Activated CD4-positive, CD25-positive, alpha-beta regulatory T cell treated with anti-CD3 and anti-CD28 coated beads, Interleukin-2, amount 50 U/mL, for 72 hours (primary cell): Measurements from ENCODE around the gene ROR2.

Experiments used
- DNase-seq: peaks from one replicate; pipeline ENCODE4 v3.0.0; 2021

Gene ROR2

DNA sequence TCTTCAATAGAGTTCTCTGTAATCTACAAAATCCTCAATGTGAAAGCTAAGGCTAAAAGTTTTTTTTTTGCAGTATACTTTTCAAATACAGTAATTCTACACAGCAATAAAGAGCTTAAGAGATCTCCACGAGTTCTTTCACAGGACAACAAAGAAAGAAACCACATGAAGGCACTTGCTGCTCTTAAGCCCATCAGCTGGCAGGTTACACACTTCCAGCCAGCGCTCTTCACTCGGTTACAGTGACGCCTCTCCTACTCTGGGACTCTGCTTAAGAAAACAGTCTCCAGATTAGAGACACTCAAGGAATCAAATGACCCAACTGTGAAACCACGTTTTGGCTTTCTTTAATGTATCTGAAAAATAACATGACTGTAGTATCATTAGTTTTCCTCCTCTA is 85.0 kb downstream of the ROR2 start:
- no peak for DNase-seq

DNA sequence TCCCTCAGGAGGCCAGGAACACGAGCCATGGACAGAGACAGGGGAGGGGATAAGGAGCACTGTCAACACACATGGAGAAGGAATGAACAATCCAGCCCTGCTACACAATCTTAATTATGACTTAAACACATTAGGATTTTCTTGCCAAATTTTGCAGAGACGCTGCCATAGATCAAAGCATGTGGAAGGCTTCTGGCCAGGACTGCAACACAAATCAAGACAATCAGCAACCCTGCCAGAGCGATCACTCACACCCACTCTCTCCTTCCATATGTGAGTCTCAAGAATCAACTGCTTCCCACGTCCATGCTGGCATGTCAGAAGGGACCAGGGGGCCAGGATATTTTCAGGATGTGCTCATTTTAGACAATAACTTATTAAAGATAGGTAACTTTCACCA is 85.6 kb downstream of the ROR2 start:
- DNase-seq = no peak

DNA sequence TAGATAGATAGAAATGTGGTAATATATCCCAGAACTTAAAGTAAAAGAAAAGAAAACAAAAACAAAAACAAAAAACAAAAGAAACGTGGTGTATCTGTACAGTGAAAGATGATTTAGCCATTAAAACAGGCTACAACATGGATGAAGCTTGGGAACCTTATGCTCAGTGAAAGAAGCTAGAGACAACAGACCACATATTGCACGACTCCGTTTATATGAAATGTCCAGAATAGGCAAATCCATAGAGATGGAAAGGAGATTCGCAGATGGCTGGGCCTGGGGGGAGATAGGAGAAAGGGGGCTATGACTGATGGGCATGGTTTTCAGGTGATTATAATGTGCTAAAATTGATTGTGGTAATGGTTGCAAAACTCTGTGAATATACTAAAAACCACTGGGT is 86.6 kb downstream of the ROR2 start:
- DNase-seq = no peak

DNA sequence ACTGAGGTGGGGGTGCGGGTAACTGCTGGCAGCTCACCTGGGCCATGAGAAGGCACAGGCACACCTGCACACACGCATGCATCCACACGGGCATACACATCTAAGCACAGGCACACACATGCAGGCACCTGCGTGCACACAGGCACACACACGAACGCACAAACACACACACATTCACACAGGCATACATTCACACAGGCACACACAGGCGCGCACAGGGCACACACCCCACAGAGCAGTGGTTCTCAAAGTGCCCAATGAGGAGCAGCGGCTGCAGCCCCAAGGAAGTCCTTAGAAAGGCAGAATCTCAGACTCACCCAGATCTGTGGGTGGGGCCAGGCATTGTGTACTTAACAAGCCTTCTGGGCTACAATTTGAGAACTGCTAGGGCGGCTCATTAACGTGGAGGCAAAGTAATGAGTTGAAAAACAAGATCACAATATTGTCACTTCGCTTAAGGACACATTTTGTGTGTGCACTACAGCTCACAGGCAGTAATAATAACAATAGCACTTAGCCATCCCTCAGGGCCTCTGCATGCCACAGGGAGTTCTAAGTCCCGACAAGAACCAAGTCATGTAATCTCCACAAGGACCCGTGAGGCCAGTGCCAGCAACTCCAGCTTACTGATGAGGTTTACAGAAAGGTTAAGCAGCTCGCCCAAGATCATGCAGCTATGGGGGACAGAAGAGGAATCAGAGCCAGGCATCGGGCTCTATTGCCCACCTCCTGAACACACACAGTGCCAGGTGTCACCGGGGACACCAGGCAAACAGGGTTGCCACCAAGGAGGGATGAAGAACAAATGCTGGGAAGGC is 91.6 kb downstream of the ROR2 start:
- DNase-seq = no peak

DNA sequence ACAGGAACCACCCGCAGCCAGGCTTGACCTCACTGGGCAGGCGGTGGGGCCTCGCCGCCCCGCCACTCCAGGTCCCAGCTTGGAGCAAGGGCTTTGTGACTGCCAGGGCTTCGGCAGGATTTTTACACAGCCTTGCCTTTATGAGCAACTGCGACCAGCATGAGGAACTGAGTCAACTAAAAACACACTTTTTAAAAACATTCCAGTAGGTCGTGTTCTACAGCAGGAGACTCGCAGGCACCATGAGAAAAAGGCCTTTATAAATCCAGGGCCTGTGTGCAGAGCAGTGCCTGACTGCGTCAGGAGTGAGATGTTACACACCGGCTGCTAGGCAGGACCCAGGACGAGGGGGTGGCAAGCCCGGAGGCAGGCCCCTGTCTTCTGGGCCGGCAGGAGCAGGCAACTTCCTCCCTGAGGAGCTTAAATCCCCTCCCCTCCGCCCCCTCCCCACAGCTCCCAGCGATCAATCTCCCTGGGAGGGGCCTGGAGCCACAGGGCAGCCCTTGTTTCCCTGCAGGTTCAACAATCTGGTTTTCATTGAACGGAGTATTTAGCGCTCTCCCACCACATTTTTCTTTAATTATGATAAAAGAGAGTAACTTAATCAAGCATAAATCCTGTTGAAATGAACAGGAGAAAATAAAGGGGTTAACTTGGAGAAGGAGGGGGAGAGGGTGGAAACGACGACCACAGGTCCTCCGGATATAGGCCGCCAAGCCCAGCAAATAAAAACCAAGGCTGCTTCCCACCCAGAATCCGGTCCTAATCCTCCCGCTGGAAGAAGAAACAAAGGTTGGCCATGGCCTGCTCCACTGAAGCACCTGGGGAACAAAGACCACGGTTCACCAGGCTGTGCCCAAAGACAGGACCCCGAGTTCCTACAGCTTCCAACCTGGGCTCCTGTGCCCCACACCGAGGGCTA is 92.5 kb downstream of the ROR2 start:
- no peak for DNase-seq

DNA sequence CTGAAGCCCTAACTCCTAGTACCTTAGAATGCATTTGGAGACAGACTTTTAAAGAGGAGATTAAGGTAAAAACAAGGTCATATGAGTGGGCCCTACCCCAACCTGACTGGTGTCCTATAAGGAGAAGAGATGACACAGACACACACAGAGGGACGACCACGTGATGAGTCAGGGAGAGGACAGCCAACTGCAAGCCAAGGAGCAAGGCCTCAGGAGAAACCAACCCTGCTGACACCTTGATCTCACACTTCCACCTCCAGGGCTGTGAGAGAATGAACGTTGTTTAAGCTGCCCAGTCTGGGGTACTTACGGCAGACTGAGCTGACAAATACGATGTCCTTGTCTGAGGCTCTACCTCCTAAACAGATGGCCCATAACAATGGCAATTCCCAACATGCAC is 93.6 kb downstream of the ROR2 start:
- no peak for DNase-seq

DNA sequence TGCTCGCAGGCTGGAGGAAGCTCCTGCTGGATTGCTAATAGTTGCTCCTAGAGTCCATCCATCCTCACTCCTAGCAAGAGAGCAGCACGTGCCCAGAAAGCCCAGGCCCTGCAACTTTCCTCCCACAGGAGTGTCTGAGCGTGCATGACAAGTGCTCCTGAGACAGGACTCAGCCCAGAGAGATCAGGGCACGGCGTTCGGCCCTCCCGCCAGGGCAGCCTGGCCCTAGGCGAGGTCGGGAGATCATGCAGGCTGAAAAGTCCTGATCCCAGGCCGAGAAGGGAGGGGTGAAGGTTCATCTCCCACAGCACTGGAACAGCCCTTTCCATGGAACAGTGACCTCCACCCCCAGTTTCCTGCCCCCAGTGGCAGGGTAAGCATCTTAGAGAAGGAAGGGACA is 94.8 kb downstream of the ROR2 start:
- no peak for DNase-seq

DNA sequence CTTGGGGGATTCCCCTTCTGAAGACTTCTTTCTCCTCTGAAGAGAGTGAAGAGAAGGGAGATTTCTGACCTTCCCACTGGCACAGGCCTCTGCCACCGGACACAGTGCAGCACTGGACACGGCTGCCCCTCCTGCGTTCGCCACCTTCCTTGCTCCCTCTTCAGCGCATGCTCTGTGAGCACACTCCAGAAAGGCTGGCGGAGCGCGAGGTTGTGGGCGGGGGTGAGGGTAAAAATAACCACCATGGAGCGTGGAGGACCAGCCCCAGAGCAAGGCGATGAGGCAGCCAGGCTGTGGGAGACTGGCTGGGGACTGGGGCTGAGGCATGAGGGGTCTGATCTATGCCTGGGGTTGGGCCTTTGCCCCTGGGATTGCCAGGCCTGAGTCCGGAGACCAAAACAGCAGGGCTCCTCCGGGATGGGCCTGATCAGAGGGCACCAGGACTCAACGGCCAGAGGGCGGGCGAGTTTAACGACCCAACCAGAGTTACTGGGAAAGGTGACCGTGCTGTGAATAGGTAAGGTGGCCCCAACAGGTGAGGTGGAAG is 97.2 kb downstream of the ROR2 start:
- DNase-seq = no peak

DNA sequence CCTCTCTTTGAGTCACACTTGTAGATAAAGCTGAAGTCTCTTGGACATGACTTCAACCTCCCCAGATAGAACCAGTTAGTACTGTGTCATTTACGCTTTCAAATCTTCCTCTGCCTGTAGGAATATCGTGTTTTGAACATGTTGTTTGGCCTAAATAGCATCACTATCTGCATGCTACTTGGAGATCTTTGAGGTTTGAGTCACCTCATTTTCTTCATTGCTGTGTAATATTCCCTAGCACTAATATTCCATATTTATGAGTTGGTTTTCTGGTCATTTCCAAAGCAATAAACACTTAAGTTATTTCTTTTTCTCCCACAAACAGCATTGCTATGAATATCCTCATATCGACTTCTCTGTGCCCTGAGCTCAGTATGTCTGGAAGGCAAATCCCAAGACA is 100.3 kb downstream of the ROR2 start:
- no peak for DNase-seq

DNA sequence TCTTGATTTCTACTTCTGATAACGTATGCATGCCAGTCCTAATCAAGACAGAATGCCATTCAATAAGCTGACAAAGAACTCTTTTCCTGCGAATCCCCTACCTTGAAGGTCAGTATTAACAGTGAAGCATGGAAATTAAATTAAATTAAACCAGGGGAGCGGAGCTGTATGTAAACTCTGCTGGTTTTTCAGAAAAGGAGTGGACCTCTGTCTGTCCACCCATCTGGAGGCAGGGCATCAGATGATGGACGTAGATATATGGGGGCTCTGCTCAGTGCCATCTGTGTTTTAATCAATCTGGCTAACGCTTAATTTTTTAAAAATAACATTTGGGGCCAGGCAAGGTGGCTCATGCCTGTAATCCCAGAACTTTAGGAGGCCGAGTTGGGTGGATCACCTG is 101.9 kb downstream of the ROR2 start:
- DNase-seq = no peak

DNA sequence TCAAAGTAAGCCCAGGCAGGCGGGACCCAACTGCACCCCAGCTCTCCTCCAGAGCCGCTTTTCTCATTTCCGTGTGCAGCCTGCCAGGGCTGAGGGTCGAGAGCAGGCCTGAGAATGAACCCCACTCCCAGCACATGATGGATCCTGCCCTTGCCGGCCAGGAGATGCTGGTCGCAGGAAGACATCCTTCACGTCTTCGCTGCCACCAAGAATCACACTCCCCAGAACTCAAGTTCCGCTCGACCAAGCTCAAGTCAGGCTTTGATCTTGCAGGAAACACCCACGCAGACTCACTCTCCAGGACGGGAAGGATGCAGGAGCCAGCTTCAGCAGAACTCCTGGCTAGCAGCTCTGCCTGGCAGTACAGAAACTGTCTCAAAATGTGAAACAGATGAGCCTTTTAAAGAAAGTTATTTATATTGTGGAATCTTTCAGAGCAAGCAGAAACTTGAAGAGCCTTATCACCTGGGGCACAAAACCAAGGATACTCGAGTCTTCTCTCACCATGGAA is 102.4 kb downstream of the ROR2 start:
- no peak for DNase-seq

DNA sequence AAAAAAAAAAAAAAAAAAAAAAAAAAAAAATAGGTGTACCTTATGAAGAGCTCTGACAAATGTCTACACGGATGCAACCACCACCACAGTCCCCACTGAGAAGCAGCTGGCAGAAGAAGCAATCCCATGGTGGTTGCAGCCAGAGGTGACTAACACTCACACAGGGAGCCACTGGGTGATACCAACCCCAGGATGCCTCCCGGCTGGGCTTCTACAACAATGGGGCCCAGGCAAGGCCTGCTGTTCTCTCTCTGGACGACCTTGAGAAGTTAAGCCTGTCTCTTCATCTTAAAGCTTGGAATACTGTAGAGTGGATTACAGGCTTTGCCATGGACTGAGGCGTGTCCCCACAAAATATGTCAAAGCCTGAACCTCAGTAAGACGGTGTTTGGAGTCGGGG is 104.1 kb downstream of the ROR2 start:
- no peak for DNase-seq

DNA sequence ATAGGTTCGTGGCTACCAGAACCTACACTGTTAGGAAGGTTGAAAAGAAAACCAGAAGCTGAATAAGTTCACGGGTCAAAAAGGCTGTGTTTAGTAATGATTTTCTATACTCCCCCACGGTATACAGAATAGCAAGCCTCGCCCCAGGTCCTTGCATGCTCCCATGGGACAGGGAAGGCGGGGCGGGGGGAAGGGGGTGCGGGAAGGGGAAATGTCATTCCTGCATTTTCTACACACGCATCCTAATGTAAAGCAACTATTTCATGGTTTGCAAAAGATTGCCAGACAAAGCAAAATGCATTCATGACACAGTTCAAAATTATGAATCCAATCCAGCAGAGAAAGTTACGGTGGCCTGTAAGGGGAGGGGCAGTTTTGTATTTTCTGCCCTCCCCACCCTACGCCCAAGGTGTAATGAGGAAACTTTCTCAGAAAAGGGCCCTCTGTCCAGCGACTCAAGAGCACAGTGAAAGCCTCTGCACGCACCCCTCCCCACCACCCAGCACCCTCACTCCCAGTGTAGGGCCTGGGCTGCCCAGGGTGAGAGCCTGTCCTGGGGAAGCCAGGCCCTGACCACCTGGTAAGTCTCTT is 105.2 kb downstream of the ROR2 start:
- DNase-seq = no peak

DNA sequence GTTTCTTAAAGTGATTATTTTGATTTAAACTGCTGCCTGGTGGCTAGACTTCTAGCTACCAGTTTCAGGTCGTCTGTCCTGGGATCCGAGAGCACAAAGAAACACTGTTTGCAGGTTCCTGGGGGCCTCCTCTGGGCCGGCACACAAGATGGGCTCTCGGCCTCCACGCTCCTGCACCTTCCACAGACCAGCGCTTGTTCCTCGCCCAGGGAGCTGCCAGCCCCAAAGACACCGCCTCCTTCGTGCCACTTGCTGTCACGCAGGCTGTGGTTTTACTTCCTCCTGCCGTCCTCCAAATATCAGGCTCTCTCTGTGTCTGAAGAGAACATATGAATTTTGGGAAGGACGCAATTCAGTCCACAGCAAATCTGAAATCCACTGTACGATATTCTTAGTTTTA is 105.8 kb downstream of the ROR2 start:
- no peak for DNase-seq

DNA sequence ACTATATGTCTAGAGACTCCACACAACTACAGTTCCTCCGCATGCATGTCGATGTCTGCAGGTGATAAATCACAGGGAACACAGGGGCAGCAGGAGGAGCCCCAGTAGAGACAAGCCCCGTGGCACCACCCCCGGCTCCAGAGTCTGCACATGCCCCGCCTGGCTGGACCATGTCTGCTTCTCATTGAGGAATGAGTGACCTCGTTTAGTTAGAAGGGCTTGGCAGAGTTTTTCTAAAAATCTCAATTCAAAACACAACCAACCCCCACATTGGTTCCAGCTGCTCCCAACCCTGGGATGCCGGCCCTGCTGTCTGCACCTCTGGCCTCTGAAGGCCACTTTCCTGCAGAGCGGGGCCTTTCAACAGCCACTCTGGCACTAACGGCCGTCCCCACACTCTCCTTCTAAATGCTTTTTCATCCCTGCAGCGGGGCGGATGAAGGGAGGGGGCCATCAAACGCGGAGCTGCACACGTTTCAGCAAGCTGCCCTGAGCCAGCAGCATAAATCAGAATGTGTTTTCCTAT is 106.3 kb downstream of the ROR2 start:
- DNase-seq = no peak

DNA sequence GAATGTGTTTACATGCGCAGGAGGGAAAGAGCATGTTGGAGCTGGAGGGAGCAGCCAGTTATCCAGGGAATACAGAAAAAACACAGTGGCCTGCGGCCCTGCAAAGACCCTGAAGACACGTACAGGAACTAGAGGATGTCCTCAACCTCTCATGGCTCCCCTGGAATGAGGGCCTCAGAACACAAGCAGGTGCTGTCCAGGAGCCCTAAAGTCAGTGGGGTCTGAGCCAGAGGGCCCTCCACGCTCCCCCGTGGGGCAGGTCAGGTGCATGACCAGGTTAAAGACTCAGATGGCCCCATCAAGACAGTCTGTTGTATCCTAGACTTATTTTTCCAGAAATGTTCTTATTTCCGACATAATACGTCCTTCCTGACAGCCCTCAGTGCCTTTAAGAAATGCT is 106.9 kb downstream of the ROR2 start:
- DNase-seq = no peak

DNA sequence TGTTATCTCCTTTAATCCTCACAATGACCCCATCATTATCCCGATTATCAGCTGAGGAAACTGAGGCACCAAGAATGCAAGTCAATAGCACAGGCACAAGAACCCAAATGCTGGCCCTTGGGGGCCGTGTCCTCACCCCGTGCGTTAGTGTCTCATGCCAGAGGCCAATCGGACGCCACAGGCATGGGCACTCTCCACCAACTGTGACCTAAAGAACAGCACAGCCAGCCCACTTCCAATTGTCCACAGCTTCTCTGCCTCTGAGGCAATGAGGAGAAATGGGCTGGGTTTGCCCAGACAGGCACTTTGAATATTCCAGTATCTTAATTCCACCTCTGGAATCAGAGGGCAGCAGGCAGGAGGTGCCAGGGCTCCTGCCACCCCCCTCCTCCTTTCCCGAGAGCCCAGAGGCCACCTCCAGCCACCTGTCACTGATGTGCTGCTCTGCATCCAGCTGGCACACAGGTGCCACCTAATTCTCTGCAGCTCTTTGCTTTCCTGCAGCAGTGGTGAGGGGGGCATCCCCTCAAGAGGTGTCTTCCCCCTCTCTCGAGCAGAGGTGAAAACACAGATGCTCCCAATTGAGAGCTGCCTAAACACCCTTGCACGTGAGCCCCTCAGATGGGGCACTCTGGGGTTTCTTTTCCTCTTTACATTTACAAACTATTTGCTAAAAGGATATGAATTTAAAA is 107.5 kb downstream of the ROR2 start:
- no peak for DNase-seq

DNA sequence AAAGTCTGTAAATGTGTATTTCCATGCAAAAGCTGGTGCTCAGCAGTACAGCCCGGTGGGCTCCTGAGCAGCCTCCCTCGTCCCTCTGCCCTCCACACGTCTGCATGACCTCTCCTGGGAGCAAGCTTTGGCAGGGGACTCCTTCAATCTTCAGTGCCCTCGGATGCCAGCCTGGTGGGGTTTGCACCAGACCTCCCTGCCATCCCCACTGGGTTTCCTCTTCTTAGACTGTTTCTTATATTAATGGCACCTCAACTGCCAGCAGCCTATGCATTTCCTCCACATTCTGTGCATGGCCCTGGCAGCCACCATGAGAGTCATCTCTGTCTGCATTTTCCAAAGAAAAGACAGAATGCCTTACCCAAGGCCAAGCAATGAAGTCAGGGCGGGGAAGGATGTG is 108.4 kb downstream of the ROR2 start:
- DNase-seq = no peak

DNA sequence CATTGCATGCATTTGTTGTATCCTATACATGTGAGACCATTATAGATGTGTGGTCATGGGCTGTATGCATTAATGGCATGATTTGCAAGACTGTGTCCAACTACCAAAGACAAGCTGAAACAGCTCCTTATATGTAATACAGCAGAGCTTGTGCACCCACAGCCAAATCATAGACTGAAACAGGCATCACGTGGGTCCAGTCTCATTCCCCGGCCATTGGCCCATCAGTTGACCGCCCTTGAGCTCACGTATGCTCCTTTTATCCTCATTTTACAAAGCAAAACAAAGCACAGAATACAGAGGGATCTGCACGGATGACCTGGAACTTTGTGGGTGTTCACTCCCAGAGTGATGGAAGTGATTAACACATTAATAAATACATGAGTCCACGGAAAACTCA is 109.1 kb downstream of the ROR2 start:
- DNase-seq = no peak

DNA sequence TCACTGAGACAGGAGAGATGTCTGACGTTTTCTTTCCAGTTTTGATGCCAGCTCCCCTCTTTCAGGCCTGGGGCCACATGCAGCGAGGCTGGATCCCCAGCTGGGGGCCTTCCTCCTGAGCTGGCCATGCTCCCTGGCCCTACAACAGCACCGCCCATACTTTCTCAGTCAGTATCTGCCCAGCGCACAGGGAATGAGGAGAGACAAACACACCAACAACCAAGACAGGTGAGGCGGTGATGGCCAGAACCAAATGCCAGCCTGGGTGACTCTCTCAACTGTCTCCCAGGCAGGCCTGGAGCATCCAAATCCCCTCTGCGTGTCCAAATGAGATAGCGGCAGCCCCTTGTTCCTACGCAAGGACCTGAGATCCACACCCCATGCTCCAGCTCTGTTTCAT is 109.6 kb downstream of the ROR2 start:
- no peak for DNase-seq

DNA sequence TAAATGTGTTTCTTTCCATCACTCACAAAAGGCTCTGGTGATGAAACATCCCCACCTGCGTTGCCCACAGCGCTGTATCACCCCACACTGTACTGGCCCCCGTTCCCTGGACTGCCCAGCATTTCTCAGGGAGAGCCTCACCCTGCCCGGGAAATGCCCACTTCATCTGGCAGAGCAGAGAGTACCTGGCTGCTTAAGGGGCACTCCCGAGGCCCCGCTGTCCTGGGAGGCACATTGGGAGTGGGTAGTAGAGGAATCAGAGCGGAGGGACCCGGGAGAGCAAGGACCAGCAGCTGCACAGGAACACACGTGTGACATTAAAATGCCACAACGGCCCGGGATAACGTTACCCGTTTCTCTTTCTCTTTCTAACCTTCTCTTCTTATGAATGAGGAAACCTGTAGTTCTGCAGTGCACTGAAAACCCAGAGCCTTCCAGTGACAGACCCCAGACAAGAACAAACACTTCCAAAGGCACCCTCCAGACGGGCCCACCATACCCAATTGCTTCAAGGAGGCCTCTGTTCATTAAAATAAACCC is 110.0 kb downstream of the ROR2 start:
- no peak for DNase-seq
